Omental fat pad (tissue), 4 donors: ENCODE measurements around the gene TRAK1. TPM values are rescaled to one million over a fixed set of nuclear protein-coding genes. Genes with fewer than 3 reads are reported as not detected.

Experiments
- ATAC-seq: fragments of 150-250 bp; one replicate; pipeline ENCODE4 v1.9.1; 2016; ENCODE audit warnings: mild to moderate bottlenecking, moderate library complexity; ENCODE audit not compliant: low FRiP score
- DNase-seq: peaks from one replicate; pipeline ENCODE4 v3.0.0-alpha.2; 2019; ENCODE audit warnings: low spot score
- CTCF ChIP-seq, 3 donors: fragments of 450-650 bp; IDR thresholded peaks; one replicate each; pipeline ENCODE4 v1.5.1; 2016 to 2017; ENCODE audit warnings: antibody characterized with exemption in 3 of 3, mild to moderate bottlenecking in 3 of 3, moderate library complexity in 2 of 3
- total RNA-seq, 4 donors: library from RNA; depleted of rRNA; stranded (reverse); fragments of >200 nt; gene quantifications; one replicate each; pipeline ENCODE4 v1.1.0, GENCODE V29; 2016

TRAK1 gene
- total RNA-seq, 4 donors from 2014 or later = 21.4 to 42.9 (median 37.0) TPM

DNA sequence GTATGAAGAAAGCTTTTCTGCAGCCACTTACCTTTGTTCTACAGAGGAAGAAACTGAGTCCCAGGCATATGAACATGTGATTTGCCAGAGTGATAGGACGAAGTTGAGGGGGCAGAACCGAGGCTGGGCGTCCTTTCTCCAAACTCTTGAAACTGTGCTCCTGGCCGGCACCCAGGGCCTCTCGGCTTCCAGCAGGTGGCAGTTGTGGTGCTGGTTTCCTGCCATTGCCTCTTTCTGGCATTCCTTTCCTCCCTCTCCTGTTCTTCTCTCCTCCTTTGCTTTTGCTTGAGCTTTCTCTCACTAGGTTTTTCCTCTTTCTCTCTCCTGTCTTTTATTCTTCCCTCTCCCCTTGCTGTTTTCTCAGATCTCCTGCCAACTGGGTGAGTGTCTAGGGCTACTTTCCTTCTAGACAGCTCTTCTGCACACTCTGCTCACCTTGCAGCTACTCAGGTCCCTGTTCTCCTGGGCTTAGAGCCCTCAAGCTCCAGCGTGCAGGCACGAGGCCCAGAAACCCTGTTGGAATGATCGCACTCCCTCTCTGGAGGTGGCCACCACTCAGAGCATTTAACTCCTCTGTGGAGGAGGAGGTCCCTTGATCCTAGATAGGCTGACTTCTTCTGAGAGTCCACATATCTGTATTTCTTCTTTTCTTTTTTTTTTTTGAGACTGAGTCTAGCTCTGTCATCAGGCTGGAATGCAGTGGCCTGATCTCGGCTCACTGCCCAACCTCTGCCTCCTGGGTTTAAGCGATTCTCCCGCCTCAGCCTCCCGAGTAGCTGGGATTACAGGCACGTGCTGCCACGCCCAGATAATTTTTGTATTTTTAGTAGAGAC lies 26.2 kb downstream of the TRAK1 start:
- ATAC-seq = no peak
- no peak for TF ChIP-seq CTCF (IDR thresholded peaks at IDR 0.05)
- no peak for DNase-seq

DNA sequence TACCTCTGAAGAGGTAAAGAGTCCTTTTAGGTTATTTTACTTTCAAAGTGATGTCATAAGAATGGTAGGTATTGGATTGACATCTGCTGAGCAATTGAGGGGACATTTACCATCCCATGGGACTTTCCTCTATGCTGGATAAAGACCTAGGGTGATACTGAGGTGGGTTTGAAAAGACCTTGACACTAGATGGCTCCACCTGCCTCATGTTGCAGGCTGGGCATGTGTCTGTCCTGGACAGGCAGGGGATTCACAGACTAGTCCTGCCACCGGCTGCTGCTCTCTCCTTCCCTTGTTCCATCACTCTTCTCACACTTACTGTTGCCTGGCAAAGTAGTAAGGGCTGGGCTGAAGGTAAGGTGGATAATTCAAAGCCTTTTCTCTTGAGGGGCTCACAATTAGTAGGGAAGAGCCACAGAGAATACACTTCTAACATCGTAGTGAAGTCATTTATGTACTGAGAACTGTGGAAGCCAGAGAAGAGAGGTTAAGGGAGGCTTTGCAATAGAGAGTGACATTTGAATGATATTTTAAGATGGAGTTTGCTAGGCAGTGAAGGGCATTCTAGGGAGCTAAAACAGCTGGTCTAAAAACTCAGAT lies 27.7 kb downstream of the TRAK1 start:
- ATAC-seq (no peak), DNase-seq (no peak)

DNA sequence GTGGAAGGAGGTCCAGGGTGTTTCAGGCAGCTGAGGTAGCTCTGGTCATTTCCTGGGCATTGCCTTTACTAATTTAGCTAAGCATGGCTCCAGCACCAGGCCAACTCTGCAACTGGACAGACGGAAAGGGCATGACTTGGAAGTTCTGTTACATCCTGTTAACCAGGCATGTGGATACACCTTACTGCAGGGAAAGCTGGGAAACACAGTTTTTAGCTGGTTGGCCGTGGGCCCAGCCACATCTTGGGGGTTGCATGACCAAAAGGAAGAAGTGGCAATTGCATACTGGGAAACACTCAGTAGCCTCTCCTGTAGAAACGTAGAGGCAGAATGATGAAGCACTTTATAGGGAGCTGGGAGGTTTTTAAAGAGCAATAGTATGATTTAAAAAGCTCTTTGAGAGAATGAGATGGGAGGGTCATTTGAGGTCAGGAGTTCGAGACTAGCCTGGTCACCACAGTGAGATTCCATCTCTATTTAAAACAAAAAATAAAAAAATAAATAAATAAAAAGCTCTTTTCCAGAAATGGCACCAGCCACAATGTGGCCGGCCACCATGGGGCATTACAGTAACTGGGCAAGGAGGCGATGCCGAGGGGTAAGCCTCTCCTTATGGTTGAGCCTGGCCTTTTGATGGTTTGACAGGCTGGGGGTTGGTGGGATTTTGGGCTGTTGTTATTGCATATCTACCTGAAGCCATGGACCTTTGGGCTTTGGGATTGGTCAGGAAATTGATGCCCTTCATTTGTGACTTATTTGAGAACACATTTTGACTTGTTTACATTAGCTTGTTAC lies 28.6 kb downstream of the TRAK1 start:
- DNase-seq (no peak), ATAC-seq (no peak)
- TF ChIP-seq CTCF (IDR thresholded peaks at IDR 0.05) = no peak

More for the DNA sequence above, 27.7 kb downstream of the TRAK1 start:
- no peak for TF ChIP-seq CTCF (IDR thresholded peaks at IDR 0.05)

GRCh38 chr3:42120866-42121265 lies 29.7 kb downstream of the TRAK1 start:
- DNase-seq = no peak
- TF ChIP-seq CTCF (IDR thresholded peaks at IDR 0.05) = no peak
- ATAC-seq = no peak

GRCh38 chr3:42122261-42123011 lies 31.3 kb downstream of the TRAK1 start:
- no peak for TF ChIP-seq CTCF (IDR thresholded peaks at IDR 0.05)
- ATAC-seq = no peak
- no peak for DNase-seq

- TF ChIP-seq CTCF (IDR thresholded peaks at IDR 0.05) = no peak
- ATAC-seq = no peak
- no peak for DNase-seq
Observed at GRCh38 chr3:42123012-42123581, 31.9 kb downstream of the TRAK1 start.
